ENCODE results near the gene UBIAD1.

The UBIAD1 gene

DNA sequence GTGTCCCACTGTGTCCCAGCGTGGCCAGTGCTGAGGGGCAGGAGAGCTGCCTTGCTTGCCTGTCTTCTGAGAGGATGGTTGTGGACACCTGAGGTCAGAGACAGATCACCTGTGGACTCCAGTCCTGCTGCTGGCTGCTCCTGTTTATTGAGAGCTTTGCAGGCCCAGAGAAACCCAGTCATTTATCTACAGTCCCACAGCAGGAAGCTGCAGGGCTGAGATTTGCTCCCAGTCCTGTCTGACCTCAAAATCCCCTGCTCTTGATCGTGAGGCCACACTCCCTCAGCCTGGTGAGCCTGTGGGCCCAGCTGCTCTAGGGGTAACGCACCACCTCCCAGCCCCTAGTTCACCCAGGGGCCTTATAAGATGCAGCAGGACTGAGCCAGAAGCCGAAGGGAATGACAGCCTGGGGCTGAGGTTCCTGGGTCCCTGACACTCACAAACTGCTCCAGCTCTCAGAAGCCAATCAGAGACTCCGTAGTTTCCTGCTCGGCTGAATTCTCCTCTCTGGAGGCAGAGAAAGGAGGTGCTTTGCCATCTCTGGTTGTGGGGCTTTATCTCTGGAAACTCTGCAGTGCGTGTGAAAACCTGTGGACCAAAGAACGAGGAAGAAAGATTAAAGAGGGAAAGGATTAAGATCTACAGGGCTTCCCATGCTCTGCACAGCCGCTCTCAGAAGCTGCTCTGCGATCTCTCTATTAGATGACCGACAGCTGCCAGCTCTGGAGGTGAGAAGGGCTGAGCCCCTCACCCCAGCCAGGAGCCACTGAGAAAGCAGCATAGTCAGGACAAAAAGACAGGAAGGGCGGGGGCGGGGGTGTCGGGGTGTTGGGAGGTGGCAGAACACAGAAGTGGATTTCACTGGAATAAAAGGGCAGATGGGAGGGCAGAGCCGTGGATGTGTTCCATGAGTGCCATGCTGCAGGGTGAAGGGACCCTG is 39.1 kb downstream of the UBIAD1 start:
- DNase-seq = no peak

GRCh38 chr1:11314959-11315358 is 42.0 kb downstream of the UBIAD1 start:
- DNase-seq = no peak

DNA sequence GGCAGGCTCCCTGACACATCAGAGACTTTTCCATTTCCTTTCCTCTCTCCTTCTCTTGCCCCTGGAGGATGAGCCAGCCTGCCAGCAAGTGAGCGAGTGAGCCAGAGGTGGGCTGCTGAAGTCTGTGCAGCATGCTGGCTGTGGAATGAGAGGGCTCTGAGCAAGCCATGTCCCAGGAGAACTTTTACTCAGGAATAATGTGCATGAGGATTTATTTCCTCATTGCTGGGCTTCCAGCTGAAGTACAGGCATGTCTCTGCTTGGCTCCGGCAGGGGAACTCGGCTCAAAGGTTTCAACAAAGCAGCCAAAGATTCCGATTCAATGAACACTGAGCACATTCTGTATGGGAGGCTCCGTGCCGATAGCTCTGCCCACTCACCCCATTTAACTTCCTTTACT is 43.7 kb downstream of the UBIAD1 start:
- peak; percentile 58 for DNase-seq

DNA sequence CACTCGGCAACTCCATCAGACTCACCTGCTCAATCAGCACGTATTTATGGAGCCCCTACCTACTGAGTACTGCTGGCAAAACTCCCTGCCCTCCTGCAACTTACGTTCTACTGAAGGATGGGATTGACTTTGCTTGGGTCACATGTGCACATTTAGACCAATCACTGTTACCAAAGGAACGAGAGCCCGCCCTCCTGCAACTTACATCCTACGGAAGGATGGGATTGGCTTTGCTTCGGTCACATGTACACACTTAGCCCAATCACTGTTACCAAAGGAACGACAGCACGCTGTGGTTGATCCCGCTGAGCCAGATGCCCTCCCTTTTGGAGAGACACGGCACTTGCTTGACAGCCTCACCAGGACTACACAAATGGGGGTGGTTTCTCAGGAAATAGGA is 46.0 kb downstream of the UBIAD1 start:
- DNase-seq = no peak

DNA sequence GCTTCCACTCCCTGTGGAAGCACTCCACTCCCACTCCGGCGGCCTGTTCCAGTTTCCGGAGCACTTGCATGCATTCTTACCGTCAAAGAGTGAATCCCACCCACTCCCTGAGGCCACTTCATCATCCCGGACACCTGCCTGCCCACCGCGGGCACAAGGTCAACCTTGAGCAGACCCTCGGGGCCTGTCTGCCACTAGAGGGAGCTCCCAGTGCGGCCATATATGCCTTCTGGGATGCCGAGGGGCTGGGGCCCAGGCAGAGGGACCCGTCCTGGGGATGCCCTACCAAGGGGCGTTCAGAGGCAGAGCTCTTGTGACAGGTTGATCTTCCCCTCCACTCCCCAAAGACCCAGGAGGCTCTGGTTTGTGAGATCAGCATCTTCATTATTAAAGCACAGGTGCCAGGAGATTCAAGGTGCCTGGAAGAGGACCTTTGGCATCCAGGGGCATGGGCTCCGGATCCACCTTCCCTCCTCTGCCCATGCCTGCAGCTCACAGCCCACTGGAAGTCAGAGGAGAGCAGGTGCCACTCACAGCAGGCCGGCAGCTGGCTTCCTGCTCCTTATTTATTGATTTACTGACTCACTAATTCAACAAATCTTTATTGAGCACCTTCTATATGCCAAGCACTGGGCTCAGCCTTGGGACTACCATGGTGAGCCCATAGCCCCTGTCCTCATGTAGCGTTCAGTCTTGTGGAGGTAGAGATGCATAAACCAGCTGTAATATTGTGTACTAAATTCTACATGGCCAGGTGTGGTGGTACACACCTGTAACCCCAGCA is 47.3 kb downstream of the UBIAD1 start:
- no peak for DNase-seq

DNA sequence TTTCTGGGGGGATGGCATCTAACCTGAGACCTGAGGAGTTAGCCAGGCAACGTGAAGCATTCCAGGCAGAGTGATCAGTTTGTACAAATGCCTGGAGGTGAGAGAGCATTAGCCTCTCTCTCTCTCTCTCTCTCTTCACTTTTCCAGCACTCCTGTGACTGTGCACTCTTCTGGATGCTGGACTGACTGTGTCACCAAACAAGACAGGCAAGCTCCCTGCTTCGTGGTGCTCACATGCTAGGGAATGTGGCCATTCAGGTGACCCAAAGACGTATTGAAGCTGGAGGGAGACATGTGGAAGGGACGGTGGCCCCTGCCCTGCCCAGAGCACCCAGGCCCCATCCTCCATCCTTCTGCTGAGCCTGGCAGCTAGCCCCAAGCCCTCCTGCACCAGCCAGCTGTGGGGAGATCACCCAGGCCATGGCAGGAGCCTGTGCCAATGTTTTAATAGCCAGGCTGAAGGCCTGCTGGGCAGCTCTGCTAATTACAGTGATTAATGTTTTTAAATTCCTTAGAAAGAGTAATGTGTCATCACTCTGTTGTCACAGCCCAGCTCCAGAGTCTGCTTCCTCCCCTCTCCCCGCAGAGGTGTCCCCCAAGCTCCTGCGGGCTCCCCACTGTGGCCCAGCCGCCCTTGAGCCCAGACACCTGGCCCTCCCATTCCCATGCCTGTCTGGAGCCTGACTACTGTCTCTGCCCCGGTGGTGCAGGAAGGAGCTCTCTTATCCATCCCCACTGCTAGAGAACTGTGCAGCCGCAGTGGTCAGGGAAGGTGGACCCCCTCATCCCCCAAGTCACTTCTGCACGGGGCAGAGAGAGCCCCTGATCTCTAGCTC is 48.9 kb downstream of the UBIAD1 start:
- DNase-seq = no peak

GRCh38 chr1:11324567-11325165 is 51.7 kb downstream of the UBIAD1 start:
- no peak for DNase-seq

DNA sequence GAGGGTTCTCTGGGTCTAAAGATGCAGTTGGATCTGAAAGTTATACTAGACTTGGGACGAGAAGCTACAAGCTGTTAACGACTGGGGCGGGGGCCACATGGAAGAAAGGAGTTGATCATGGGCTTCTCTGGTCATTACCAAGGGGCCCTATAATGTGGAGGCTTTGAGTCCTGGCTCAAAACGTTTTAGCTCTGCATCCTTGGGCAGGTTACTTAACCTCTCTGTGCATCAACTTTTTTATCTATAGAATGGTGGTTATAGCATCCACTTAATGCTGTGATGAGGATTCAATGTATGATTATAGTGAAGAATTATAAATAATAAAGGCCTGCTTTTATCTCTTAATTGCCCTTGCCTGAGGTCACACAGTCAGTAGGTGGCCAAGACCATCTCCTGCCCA is 53.1 kb downstream of the UBIAD1 start:
- DNase-seq = no peak

DNA sequence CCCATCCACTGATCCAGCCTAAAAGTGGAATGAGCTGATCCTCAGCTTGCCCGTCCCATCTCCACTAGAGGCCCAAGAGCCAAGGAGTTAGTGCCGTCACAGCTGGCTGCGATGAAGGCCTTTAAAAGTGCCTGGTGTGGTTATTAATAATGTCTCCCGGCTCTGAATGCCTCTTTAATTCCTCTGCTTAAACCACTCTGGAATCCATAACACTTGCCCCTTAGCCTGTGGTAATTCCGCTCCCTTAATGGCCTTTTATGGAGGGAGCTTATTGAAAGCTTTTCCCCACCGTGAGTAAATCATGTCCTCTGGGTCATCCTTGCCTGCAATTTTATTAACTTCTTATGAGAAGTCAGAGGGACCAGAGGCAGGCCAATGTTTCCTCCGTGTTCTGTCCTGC is 55.4 kb downstream of the UBIAD1 start:
- no peak for DNase-seq

DNA sequence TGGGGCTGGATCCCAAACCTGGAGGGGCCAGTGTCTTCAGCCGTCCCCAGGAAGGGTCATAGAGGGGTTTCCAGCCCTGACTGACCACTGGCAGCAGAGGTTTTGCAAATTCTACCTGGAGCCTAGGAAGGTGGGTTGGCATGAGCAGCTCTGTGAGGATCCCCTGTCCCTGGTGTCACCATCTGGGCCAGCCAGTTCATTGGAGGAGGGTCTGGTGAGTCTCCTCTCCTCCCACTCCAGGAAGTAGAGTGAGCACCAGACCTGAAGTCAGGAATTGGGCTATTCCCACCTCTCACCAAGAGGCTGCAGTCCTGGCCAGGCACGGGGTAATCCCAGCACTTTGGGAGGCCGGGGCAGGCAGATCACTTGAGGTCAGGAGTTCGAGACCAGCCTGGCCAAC is 57.4 kb downstream of the UBIAD1 start:
- DNase-seq = no peak

DNA sequence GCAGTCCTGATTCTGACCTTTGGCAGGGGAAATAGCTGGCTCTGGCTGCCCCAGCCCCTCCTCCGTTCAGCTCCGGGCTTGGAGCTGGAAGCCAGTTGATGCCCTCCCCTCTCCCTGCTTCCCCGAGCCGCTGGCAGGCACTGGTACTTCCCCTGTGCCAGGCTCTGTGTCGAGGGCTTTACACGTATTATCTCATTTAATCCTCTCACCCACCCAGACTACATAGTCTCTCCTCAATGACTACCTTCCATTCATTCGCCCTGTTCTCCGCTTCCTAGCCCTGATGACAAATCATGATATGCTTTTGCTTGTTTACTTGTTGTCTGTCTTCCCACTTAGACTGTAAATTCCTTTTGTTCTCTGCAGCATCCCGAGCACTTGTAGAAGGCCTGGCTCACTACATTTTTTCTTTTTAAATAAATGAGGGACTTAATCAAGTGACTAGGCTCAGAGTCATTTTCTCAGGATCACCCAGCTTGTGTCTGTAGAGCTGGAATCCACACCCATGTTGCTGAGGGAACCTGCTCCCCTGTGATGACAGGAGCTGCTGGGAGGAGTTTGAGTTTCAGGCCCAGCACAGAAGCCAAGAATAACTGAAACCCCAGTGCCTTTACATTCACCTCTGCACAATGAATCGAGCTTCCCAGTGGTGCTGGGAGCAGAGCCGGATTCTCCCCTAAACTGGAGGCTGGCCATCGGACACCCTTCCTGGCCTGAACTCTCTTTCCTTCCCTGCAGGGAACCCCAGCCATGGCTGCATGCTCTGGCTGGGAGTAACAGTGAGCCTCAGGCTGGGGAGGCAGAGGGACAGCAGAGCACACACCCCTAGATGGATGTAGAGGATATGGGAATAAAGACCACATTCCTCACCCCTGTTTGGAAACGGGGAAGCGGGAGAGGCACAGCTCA is 58.3 kb downstream of the UBIAD1 start:
- DNase-seq = no peak

DNA sequence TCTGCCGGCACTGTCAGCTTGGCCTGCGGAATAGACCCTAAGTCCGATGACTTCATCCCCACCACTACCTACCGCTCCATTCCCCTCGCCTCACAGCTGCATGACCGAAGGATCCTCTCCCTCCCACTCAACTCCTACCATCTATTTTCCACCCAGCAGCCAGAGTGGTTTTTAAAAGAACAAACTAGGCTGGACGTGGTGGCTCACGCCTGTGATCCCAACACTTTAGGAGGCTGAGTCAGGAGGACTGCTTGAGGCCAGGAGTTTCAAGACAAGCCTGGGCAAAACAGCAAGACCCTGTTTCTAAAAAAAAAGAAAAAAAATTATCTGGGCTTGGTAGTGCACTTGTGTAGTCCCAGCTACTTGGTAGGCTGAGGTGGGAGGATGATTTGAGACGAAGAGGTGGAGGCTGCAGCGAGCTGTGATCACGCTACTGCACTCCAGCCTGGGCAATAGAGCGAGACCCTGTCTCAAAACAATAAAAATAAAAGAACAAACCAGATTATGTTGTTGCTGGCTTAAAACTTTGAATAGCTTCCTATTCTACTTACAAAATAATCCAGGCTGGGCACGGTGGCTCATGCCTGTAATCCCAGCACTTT is 59.0 kb downstream of the UBIAD1 start:
- DNase-seq = no peak

GRCh38 chr1:11333631-11334030 is 60.6 kb downstream of the UBIAD1 start:
- no peak for DNase-seq

- no peak for DNase-seq
Measured at GRCh38 chr1:11334261-11334804, 61.3 kb downstream of the UBIAD1 start.

- DNase-seq = no peak
Measured at GRCh38 chr1:11334821-11335220, 61.8 kb downstream of the UBIAD1 start.

DNA sequence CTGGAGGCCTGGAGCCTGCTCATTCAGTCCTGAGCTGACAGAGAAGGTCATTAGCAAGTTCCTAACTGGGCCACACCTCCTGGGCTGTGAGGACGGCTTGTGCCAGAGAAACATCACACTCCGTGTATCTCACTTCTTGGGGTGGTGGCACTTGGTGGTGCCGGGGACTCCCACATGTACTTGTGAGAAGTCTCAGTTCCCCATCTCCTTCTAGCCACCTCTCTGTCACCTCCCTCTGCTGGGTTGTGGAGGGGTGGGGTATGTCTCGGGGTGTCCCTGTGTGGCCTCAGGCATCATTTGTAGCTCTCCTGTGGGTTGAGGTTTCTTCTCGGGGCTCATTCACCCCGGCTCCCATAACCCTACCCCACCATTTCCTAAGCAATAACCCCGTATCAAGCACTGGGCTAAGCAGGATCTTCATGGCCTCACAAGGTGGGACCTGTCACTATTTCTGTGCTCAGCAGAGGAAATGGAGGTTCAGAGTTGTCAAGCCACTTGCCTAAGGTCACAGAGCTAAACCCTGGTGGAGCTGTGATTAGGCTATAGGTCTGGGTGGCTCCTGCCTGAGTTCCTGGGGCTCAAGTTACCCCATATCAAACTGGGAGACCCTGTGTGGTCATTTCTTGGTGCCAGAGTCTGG is 62.5 kb downstream of the UBIAD1 start:
- DNase-seq = no peak

DNA sequence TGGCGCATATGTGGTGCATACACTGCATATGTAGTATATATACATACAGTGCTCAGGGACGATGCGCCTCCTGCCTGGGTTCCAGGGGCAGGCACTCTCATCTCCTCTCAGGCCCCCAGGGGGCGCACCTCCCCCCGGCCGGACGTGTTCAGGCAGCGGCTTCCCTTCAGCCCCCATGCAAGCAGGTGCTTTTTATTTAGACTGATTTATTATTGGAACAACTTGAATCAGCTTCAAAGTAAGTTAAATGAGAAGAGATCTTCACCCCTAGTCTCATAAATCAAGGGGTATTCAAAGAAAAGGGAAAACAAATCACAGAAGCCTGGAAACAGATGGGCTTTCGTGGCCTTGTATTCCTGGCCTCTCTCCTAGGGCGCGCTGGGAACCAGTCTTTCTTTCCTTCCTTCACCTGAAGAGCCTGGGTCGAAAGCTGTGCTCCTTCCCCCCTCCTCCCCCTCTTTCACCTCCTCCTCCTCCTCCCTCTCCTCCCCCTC is 64.6 kb downstream of the UBIAD1 start:
- DNase-seq = no peak

Measured in fibroblast of skin of right quadriceps (primary cell).